ENCODE data around the gene KANSL1L.

DNA sequence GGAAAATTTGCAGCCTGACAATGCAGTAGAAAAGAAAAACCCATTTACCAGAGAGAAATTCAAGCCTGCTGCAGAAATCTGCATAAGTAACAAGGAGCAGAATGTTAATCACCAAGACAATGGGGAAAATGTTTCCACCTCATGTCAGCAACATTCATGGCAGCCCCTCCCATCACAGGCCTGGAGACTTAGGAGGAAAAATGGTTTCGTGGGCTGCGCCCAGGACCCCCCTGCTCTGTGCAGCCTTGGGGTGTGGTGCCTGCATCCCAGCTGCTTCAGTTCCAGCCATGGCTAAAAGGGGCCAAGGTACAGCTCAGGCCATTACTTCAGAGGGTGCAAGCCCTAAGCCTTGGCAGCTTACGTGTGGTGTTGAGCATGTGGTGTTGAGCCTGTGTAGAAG, 115.4 kb downstream of the KANSL1L start:
- TF ChIP-seq, protein P1, sequence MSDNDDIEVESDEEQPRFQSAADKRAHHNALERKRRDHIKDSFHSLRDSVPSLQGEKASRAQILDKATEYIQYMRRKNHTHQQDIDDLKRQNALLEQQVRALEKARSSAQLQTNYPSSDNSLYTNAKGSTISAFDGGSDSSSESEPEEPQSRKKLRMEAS (IDR thresholded peaks at IDR 0.05) = no peak
- TF ChIP-seq EP300 (IDR thresholded peaks at IDR 0.05; ENCODE audit: borderline replicate concordance) = no peak
